ENCODE data around the gene SNX25.

GRCh38 chr4:185357733-185358440 is 148.5 kb downstream of the SNX25 start:
- no peak for TF ChIP-seq TOX (CRISPR knock-in tag; IDR thresholded peaks at IDR 0.05; ENCODE audit: borderline replicate concordance)
- TF ChIP-seq PATZ1 (CRISPR knock-in tag; IDR thresholded peaks at IDR 0.05; ENCODE audit: borderline replicate concordance), result no peak
